GM19099 (cell line): ENCODE results near the gene RPL13.

Experiments
- POLR2A ChIP-seq: IDR thresholded peaks from 3 replicates; pipeline ENCODE4 v1.6.1; 2011; ENCODE audit warnings: low read depth; ENCODE audit not compliant: insufficient read length; ENCODE audit errors: extremely low read depth

RPL13 gene

GRCh38 chr16:89560378-89561141 is at the start of gene RPL13:
Gene RPL13 (plus strand): TSS chr16:89560682. CDS start chr16:89560960, 278 bp downstream.
- TF ChIP-seq POLR2A = peak; percentile 99

DNA sequence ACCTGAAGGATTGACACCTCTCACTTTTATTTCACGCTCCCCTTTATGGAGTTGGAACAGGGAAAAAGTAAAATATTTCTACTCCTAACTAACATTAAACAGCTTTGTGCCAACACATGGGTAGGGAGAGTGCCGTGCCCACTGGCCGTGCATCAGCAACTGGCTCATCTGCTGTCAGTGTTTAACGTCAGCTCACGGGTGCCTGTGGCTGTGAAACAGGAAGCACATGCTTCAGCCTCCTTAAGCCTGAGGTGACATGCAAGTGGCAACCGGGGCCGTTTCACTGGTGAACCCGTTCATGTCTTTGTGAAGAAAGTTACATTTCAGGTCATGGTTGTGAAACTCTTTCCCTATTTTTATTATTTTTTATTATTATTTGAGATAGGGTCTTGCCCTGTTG is 49.1 kb upstream of the RPL13 start:
- no peak for TF ChIP-seq POLR2A

GRCh38 chr16:89512453-89512852 is 48.0 kb upstream of the RPL13 start:
- TF ChIP-seq POLR2A = no peak

DNA sequence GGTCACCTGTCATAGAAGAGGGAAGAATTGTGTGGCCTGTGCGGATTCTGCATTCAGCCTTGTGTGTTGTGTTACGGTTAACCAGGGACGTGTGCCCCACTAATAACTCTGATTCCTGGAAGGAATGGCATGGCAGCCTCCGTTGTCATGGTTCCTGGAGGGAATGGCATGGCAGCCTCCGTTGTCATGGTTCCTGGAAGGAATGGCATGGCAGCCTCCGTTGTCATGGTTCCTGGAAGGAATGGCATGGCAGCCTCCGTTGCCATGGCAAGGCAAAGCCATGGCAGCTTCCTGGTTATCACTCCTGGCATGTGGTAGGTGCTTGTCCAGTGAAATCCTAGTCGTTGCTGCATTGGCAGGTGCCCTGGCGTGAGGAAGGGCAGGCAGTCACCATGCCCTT is 43.4 kb upstream of the RPL13 start:
- TF ChIP-seq POLR2A = no peak

DNA sequence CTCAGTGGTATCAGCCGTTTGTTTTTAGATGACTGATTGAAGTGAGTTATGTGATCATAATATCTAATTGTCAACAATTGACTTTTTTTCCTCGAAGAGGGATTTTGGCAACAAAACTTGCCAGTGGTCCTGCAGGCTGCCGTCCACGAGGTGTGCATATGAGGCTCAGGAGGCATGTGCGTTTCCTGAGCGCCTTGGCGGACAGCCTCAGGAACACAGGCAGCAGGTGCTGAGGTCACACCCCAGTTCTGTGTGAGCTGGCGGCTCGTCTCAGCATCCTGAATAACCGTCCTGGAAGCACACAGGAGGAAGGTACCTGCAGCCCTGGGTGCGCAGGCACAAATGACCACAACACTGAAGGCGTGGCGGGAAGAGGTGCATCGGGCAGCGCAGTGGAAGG is 40.6 kb upstream of the RPL13 start:
- TF ChIP-seq POLR2A = no peak

- TF ChIP-seq POLR2A = no peak
Measured at GRCh38 chr16:89522287-89522686, 38.2 kb upstream of the RPL13 start.

DNA sequence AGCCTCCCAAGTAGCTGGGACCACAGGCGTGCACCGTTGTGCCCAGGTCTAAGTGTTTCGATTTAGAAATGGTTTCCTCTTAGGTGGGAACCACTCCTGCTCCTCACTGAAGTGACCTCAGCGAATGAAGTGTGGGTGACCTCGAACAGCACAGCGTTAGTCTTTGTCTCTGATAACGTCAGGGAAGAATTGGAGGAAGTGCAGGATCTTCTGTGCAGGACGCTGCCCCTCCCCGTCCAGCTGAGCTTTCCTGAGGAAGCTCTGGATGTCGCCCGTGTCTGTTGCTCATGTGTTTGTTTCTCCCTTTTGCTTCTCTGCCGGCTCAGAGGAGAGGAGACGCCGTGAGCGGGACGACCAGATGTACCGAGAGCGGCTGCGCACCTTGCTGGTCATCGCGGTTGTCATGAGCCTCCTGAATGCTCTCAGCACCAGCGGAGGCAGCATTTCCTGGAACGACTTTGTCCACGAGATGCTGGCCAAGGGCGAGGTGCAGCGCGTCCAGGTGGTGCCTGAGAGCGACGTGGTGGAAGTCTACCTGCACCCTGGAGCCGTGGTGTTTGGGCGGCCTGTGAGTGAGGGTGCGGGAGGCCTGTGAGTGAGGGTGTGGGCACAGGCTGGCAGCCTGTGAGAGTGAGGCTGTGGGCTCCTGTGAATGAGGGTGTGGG is 36.7 kb upstream of the RPL13 start:
- no peak for TF ChIP-seq POLR2A

GRCh38 chr16:89525146-89525913 is 35.2 kb upstream of the RPL13 start:
- TF ChIP-seq POLR2A = no peak

- TF ChIP-seq POLR2A = no peak
Measured at GRCh38 chr16:89529097-89529496, 31.4 kb upstream of the RPL13 start.

- no peak for TF ChIP-seq POLR2A
Measured at GRCh38 chr16:89530401-89531381, 29.8 kb upstream of the RPL13 start.

- TF ChIP-seq POLR2A = no peak
Measured at GRCh38 chr16:89531821-89532526, 28.5 kb upstream of the RPL13 start.

GRCh38 chr16:89534252-89534756 is 26.2 kb upstream of the RPL13 start:
- no peak for TF ChIP-seq POLR2A

- no peak for TF ChIP-seq POLR2A
Measured at GRCh38 chr16:89536371-89536770, 24.1 kb upstream of the RPL13 start.
